A549 (cell line): ENCODE results near the gene MYLK2.

Source experiments
- CEBPB ChIP-seq, 2 experiments: fragments of >200 bp in 1 of 2; sonication (Bioruptor Twin) in 1 of 2; formaldehyde crosslinking in 1 of 2; IDR thresholded peaks; 2 replicates each; pipeline ENCODE4 v1.6.1; 2012 to 2016
- EP300 ChIP-seq, 2 experiments: fragments of >200 bp; sonication (Bioruptor Twin); formaldehyde crosslinking; IDR thresholded peaks; 2 replicates in 1 of 2; 3 replicates in 1 of 2; pipeline ENCODE4 v1.6.1; 2016 to 2017
- ESRRA ChIP-seq: fragments of 150-350 bp; IDR thresholded peaks from 2 replicates; pipeline ENCODE4 v1.6.1; 2014; ENCODE audit warnings: mild to moderate bottlenecking, low read length, borderline replicate concordance
- HES2 ChIP-seq: fragments of >200 bp; sonication (Bioruptor Twin); formaldehyde crosslinking; IDR thresholded peaks from 2 replicates; pipeline ENCODE4 v1.6.1; 2016
- HOXB13 ChIP-seq: fragments of 250-450 bp; sonication (Bioruptor Pico); IDR thresholded peaks from 2 replicates; pipeline ENCODE4 v1.5.0; 2020; ENCODE audit warnings: low read depth, mild to moderate bottlenecking, moderate library complexity
- KDM1A ChIP-seq: fragments of 200-600 bp; sonication (generic); IDR thresholded peaks from 2 replicates; pipeline ENCODE4 v1.6.1; 2016; ENCODE audit warnings: low read depth, mild to moderate bottlenecking
- MAZ ChIP-seq: fragments of 150-350 bp; IDR thresholded peaks from 2 replicates; pipeline ENCODE4 v1.6.1; 2014; ENCODE audit warnings: antibody characterized with exemption, low read depth, low read length, borderline replicate concordance
- NPAS2 ChIP-seq: fragments of 250-450 bp; sonication (Bioruptor Pico); IDR thresholded peaks from 2 replicates; pipeline ENCODE4 v1.8.0; 2022; ENCODE audit warnings: mild to moderate bottlenecking, moderate library complexity, borderline replicate concordance
- PBX3 ChIP-seq: IDR thresholded peaks from 2 replicates; pipeline ENCODE4 v1.6.1; 2012
- POLR2A ChIP-seq: IDR thresholded peaks from 2 replicates; pipeline ENCODE4 v1.6.1; 2012; ENCODE audit warnings: mild to moderate bottlenecking, low read length
- TF ChIP-seq, protein P1 (sequence below): fragments of 250-450 bp; sonication (Bioruptor Pico); IDR thresholded peaks from 2 replicates; pipeline ENCODE4 v1.5.0; 2021; ENCODE audit warnings: mild to moderate bottlenecking, moderate library complexity, borderline replicate concordance
- TF ChIP-seq, protein P2 (sequence below): fragments of >200 bp; sonication (Bioruptor Twin); formaldehyde crosslinking; IDR thresholded peaks from 3 replicates; pipeline ENCODE4 v1.5.1; 2016

DNA sequence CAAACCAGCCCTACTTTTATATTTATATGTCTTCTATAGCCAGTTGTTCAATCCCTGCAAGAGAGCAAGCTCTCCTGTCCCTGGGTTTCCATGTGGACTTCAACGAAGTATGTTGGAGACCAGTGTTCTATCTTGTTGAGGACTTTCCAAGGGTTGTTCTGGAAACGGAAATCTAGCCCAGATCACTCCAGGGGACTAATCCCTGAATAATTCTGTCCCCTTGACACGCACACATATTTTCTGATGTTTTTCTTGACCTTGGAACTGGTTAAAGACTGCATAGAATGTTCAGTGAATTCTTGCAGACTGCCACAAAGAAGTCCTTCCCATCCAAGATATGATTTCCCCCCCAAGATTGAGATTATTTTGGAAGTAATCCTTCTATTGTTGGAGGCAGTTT lies 9.5 kb upstream of the MYLK2 start:
- TF ChIP-seq, protein P1, sequence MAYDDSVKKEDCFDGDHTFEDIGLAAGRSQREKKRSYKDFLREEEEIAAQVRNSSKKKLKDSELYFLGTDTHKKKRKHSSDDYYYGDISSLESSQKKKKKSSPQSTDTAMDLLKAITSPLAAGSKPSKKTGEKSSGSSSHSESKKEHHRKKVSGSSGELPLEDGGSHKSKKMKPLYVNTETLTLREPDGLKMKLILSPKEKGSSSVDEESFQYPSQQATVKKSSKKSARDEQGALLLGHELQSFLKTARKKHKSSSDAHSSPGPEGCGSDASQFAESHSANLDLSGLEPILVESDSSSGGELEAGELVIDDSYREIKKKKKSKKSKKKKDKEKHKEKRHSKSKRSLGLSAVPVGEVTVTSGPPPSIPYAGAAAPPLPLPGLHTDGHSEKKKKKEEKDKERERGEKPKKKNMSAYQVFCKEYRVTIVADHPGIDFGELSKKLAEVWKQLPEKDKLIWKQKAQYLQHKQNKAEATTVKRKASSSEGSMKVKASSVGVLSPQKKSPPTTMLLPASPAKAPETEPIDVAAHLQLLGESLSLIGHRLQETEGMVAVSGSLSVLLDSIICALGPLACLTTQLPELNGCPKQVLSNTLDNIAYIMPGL = no peak
- TF ChIP-seq, protein P2, sequence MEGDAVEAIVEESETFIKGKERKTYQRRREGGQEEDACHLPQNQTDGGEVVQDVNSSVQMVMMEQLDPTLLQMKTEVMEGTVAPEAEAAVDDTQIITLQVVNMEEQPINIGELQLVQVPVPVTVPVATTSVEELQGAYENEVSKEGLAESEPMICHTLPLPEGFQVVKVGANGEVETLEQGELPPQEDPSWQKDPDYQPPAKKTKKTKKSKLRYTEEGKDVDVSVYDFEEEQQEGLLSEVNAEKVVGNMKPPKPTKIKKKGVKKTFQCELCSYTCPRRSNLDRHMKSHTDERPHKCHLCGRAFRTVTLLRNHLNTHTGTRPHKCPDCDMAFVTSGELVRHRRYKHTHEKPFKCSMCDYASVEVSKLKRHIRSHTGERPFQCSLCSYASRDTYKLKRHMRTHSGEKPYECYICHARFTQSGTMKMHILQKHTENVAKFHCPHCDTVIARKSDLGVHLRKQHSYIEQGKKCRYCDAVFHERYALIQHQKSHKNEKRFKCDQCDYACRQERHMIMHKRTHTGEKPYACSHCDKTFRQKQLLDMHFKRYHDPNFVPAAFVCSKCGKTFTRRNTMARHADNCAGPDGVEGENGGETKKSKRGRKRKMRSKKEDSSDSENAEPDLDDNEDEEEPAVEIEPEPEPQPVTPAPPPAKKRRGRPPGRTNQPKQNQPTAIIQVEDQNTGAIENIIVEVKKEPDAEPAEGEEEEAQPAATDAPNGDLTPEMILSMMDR = no peak
- TF ChIP-seq HOXB13 (CRISPR knock-in tag) = no peak
- TF ChIP-seq CEBPB (IDR thresholded peaks at IDR 0.05) = no peak
- TF ChIP-seq ESRRA = no peak
- no peak for TF ChIP-seq KDM1A
- no peak for TF ChIP-seq NPAS2
- TF ChIP-seq EP300 (IDR thresholded peaks at IDR 0.05) = no peak
- TF ChIP-seq POLR2A = no peak
- TF ChIP-seq MAZ = no peak
- TF ChIP-seq HES2 = no peak
- TF ChIP-seq PBX3 = no peak
